ENCODE data around the gene ATP8B3.

ATP8B3 gene

DNA sequence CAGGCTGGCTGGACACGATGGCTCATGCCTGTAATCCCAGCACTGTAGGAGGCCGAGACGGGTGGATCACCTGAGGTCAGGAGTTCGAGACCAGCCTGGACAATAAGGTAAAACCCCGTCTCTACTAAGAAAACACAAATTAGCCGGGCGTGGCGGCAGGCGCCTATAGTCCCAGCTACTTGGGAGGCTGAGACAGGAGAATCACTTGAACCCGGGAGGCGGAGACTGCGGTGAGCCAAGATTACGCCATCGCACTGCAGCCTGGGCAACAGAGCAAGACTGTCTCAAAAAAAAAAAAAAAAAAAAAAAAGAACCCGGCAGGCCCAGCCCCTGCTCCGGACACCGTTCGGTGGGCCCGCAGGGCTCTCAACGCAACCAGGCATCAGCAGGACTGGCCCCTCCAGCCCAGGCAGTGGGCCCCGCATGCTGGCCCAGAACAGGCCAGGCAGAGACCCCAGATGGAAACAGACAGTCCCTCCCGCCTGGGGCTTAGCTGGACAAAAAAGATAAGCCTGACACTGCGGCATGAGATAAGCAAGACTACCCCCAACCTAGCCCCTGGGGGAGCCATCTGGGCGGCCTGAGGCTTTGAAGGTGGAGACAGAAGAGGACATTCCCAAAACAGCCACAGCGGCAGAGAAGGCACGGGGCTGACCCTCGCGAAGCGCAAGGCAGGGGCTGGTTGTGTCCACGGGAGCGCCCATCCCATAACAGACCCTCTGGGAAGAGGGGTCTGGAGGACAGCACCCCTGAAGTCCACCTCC lies 24.6 kb upstream of the ATP8B3 start:
- DNase-seq = no peak
- intact Hi-C loops (cut with DNase I) = no loop called here

DNA sequence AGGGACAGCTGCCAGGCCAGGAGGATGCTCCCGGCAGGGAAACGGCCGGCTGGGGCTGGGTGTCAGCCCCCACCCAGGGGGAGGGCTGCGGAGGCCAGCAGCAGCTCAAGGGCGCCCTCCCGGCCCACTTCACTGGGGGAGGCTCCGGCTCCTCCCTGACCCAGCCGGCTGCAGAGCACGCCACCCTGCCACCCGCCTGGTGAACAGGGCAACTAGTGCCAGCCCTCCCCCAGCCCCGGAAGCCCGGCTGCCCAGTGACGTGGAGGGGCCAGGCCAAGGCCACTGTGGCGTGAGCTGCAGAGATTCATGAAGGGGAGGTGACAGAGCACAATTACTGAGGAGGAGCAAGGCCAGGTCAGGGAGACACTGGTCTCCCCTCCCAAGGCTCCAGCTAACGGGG lies 21.5 kb upstream of the ATP8B3 start:
- DNase-seq = peak in 2 of 10 donors; percentile 43 to 91
- intact Hi-C loops (cut with DNase I) = no loop called here

DNA sequence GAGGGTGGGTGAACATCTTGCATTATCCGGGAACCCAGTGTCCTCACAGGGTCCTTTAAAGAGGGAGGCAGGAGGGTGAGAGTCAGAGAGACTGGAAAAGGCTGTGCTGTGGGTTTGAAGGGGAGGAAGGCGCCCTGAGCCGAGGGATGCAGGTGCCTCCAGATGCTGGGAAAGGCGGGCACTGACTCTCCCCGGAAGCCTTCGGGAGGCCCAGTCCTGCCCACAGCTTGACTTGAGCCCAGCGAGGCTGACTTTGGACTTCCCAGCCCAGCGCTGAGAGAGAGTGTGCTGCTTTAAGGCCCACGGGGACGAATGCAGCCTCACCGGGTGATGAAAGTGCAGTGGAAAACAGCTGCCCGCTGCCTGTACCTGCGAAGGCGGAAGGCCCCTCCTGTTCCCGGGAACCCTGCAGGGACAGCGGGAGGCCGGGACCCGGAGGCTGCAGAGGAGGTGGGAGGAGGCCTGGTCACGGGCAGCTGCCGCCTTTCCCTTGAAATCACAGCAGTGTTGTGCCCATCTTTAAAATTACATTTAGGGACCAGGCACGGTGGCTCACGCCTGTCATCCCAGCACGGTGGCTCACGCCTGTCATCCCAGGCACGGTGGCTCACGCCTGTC lies 20.1 kb upstream of the ATP8B3 start:
- DNase-seq = no peak
- intact Hi-C loops (cut with DNase I) = no loop called here

DNA sequence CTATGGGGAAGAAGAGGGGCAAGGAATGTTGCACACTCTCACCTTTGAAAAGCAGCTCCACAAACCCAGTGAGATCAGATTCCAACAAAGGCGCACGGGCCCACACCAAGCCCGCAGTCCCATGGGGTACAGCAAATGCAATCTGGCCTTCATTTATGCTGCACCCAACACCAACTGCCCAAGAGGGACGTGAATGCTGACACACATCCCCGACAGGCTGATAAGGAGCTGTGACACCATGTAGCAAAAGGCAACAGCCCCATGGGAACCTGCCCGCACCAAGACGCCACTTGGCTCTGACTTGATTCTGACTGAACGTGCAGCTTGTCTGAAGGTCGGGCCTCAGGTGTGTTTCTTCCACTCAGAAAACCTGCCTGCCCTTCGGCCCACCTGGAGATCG lies 18.9 kb upstream of the ATP8B3 start:
- no peak for DNase-seq
- intact Hi-C loops (cut with DNase I) = no loop called here

DNA sequence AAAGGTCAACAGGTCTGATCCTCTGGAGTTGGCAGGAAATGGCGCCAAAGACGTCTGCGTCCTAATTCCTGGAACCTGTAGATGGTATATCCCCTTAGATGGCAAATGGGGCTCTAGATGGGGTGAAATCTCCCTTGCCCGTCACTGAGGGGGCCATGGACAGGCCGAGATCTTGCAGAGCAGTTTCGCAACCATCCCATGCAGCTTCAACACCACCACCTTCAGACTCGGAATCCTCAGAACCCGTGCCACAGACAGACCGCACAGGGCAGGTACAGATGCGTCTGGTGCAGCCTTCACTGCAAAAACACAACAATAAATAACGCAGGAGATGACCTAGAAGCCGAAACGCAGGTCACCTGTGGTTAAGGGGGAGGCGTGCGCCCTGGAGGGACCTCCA lies 18.5 kb upstream of the ATP8B3 start:
- DNase-seq = no peak
- intact Hi-C loops (cut with DNase I) = no loop called here

DNA sequence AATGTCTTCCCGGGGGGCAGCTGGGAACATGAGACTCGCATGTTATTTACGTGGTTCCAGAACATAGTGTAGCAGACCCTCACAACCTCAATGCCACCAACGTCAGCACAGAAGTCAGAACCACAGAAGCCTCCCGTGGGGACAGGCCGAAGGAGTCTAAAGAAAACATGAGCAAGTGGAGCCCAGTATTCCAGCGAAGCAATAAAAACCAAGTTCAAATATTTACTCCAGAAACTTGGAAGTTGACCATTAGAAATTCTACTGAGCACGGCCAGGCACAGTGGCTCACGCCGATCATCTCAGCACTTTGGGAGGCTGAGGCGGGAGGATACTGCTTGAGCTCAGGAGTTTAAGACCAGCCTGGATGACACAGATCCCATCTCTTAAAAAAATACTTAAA lies 17.9 kb upstream of the ATP8B3 start:
- DNase-seq = no peak
- intact Hi-C loops (cut with DNase I) = no loop called here

DNA sequence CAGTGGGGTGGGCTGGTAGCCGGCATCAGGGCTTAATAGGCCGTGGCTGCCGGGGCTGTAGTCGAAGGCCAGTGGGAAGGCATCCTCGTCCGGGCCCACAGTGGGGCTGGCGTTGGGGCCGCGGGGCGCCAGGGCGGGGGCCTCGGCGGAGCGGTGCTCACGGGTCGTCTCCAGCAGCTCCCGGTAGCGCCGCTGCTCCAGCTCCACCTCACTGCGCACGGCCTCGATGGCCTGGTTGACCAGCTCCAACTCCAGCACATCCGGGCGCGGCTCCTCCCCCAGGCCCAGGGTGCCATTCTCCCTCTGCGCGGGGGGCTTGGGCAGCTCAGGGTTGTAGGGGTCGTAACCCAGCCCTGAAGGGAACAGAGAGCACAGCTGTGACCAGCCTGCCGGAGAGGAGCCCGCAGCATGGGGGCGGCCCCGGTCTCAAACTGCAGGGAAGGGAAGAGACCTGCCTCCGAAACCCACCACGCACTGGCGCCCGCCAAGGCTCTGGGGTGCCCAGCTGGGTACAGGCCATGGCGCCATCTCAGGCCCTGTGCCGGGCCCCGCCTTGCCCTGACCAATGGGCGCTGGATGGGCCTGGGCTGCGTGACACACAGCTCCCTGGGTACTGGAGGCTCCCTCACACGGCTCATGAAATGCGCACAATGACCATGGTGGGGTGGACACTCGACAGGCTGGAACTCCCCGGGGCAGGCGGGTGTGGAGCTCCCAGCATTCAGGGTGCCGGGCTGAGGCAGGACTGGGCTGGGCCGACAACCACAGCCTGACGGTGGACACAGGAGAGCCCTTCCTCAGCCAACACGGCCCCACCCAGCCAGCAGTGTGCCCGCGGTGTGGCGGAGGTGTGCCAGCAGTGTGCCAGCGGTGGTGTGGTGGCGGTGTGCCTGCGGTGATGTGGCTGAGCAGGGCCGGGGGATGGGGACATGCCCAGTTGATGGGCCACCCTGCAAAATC lies 16.5 kb upstream of the ATP8B3 start:
- intact Hi-C loops (cut with DNase I) = no loop called here
- no peak for DNase-seq

DNA sequence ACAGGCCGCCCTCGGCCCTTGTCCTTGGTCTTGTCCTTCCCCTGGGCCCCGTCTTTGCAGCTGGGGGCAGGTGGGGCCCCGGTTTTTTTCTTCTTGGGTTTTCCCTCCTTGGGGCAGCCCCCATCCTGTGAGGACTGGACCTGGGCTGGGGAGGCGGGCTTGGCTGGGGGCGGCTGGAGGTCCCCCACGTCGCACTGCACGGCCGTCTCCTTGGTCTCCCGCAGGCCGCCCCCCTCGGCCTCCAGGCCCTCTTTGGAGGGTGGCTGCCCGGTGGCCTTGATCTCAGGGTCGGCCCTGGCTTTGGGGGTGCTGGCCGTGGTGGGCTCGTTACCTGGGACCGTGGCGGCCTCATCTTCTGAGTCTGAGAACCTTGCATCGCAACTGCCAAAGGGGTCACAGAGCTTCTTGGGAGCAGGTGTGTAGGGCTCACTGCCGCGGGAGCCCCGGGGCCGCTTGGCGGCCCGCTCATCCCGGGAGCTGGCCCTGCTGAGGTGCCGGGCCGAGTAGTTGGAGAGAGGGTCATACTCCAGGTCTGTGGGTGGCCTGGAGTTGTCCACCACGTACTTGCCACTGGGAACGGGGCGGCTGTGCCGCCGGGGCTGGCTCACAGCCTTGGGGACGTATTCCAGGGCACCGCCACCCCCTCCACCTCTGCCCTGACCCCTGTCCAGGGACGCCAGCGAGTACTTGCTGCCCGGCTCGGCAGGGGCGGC lies 15.6 kb upstream of the ATP8B3 start:
- DNase-seq = no peak
- intact Hi-C loops (cut with DNase I) = no loop called here

DNA sequence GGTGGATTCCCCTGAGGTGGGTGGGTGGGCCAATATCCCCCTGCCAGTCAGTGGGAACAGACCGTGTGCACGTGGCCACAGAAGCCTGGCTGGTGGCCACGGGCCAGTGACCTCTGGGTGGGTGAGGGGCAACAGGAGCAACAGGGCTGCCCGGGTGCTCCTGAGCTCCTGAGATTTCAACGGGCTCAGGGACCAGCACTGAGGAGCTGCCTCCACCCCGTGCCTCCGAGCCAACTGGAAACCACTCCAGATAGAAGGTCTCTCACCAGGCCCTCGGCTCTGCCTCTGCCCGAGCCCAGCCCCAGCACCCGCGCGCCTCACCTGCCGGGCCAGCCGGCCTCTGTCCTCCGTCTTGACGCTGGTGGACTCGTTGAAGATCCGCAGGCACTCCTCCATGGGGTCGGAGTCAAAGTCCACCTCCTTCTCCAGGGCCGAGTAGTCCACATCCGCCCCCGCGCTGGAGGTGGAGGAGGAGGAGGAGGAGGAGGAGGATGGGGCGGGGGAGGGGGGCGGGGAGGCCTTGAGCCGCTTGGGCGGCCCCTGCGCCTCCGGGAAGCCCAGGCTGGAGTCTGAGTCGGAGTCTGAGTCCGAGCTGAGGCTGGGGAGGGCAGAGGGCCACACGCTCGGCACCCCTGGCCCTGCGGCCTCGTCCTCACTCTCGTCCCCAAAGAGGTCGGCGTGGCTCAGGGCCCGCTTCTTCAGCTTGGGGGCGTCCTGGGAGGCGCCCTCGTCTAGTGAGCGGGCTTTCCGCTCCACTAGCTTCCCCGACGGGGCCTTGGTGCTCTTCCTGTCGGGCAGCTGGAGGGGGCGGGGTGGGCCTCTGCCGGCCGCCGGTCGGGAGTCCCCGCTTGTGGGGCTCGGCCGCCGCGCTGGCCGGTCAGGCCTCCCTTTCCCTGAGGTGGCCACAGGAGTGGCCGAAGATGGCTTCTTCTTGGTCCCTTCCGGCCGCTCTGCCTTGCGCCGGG lies 14.8 kb upstream of the ATP8B3 start:
- intact Hi-C loops (cut with DNase I) = loop anchor here (1.0 kb wide), 1 partner anchor 281 kb away; no protein-coding TSS in a partner anchor
- DNase-seq = no peak

DNA sequence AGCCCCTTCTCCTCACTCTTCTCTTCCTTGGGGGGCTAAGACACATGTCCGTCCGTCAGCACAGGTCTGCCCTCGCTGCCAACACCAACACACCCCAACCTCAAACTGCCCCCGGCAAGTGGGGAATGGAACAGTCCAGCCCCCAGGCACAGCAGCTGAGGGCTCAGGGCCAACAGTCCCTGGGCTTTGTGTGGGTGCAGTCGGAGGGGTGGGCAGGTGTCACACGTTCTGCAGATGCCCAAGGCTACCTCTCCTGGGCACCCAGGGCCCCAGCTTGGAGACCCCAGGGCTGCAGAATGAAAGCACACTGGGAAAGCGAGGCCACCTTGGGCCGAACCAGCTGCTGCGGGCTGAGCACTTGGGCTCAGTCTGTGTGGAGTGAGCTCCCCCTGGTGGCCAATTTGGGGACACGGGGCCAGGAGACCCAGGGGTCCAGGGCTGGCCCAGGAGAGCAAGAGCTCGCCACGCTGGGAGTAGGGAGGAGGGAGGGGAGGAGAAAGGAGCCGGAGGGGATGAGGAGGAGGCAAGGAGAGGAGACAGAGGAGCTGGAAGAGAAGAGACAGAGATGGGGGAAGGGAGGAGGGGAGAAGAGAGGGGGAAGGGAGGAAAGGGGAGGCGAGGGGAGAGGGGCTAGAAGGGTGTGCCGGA lies 14.0 kb upstream of the ATP8B3 start:
- intact Hi-C loops (cut with DNase I) = loop anchor here (1.0 kb wide), 1 partner anchor 280 kb away; no protein-coding TSS in a partner anchor
- peak; percentile 58 to 96 (median 78) for DNase-seq

DNA sequence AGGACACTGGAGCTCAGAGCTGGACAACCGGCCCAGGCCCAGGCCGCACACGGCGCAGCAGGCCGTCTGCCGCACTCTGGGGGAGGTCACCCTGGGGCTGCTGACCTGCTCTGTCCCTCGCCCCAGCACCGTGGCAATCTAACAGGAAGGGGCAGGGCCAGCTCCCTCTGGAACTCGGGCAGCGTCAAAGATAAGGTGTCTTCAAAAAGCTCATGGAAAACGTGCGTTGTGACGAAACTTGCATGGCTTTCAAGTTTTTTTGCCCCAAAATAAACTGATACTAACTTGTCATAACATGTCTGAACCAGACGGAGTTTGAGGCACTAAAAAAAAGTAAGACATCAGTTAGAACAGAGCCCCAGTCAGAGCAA lies 12.2 kb upstream of the ATP8B3 start:
- no peak for DNase-seq
- intact Hi-C loops (cut with DNase I) = no loop called here

DNA sequence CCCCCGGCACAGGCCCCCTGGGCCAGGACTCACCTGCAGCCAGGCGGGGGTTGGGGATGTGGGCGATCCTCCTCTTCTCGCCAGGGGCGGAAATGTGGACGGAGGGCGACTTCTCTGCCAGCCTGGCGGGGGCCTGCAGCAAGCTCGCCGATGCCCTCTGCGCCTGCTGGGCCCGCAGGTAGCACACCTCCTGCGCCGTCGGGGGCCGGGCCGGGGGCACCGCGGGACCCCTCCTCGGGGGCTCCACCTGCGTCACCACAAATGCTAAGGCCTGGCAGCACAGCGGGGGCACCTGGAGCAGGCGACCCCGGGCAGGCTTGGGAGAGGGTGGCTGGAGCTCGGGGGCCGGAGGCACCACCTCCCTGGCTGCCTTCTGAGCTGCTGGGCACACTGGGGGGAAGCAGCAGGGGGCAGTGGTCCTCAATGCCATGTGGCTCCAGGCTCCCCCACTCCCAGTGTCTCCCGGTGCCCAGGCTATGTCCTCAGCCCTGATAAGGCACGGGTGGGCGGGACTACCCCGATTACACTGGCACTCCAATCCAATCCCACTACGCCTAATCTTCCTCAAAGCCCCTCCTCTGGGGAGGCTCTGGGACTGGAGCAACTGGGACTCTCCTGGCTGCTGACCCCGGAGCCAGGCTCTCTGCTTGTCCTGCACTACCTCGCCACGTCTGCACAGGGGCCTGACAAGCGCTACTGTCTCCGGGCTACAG lies 11.6 kb upstream of the ATP8B3 start:
- no peak for DNase-seq
- intact Hi-C loops (cut with DNase I) = no loop called here

DNA sequence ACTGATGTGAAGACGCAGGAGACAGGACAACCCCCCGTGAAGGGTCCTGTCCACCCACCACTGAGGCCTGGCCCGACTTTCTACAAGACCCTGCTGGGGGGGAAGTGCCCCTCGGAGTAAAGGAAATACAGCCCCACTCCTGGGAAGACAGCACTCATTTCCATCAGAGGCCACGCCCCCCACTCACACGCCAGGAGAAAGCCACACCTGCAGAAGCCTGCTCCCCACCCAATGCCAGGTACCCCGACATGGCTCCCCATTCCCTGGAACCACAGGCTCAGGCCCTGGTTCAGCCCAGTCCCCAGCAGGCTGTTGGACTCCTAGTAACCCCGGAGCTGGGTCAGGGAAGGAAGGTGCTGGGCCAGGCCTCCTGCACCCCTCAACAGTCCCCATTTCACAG lies 10.9 kb upstream of the ATP8B3 start:
- intact Hi-C loops (cut with DNase I) = no loop called here
- no peak for DNase-seq

DNA sequence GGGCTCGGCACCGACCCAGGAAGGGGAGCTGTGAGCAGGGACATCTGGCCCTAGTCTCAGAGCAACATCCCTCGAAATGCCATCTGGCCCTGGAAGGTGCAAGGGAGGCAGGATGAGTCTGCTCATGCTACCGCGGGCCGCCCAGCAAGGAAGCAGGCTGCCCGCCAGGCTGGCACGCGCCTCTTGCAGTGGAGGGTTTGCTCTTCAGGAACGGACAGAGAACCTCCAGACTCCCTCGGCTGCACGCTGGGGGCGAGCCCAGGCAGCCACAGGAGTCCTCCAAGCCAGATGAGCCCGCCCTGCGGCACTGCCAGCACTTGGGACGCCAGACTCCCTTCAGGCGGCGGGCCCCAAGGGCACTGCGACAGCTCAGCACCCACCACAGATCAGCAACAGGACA lies 10.1 kb upstream of the ATP8B3 start:
- DNase-seq = no peak
- intact Hi-C loops (cut with DNase I) = no loop called here

DNA sequence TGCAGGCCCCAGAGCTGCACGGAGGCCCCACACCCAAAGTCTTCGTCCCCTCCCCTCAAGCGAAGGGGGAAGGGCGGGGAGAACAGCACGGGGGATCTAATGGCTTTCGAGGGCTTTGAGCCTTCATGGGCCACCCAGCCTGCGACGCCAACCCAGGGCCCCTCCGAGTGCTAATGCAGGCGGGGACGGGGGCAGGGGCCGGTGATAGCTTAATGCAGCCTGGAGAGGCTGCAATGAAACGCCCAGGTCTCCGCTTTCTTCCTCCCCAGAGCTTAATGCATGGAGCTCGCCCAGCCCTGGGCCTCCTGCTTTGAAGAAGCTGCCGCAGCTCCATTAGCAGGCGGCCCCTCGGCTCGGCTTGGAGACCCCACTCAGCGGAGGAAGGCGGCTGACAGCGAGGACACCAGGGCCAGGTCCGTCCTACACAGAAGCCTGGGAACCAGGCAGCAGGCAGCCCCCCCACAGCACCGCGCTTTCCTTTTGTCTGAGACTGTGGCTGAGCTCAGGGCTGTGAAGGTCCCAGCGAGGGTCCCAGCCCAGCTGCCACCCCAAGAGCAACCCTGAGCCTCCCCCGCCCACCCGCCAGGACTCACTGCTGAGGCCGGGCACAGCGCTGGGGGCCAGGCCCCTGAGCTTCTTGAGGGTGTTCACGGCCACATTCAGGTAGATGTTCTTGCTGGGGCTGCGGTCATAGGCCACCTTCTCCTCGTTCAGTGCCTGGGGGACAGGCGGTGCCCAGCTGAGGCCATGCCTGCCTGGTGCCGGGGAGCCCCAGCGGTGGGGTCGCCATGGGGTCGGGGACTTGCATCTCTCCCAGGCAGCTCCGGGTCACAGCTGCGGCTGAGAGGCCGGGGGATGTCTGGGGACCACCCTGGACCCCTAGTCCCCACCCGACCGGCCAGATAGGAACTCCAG lies 7.5 kb upstream of the ATP8B3 start:
- no peak for DNase-seq
- intact Hi-C loops (cut with DNase I) = no loop called here

DNA sequence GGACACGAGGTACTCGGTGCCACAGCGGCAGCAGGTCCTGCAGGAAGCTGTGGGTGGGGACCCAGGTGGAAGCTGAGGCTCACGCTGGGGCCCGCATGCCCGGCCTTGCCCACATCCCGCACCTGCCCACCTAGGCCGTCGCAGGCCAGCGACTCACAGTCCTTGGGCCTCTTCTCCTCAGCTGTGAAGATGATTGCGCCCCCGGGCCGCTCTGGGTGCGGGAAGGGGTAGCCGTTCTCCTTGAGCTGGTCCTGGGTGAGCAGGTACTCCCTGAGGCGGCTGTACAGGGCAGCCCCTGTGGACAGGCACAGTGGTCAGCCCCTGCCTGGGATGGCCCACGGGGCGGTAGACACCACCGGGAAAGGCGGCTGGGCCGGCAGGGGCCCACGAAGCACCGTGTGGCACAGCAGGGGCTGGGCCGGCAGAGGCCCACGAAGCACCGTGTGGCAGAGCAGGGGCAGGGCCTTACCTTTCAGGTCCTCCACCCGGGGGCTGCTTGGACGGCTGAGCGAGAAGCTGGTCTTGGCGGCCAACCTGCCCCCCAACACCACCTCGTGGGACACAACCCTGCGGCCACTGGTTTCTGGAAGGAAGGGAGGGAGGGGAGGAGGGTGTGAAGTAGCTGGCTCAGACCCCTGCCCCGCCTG lies 6.6 kb upstream of the ATP8B3 start:
- intact Hi-C loops (cut with DNase I) = no loop called here
- DNase-seq = no peak
